T-helper 1 cell treated with Interleukin-12 subunit alpha and Interleukin-12 subunit beta and Interleukin-4 antibody, amounts not matched to agents 30 ng/mL and 1 ng/mL, for 36 hours (primary cell): ENCODE results near the gene COG3. TPM values are rescaled to one million over a fixed set of nuclear protein-coding genes. Genes with fewer than 3 reads are reported as not detected.

Source experiments
- intact Hi-C: fragments of 100-400 bp; cut with micrococcal nuclease; formaldehyde crosslinking; loops from one replicate; pipeline ENCODE4 v1.15.1; 2024
- total RNA-seq: library from RNA; stranded (reverse); gene quantifications from 2 replicates; pipeline ENCODE4 v1.2.3, GENCODE V29; 2022

Gene COG3
- total RNA-seq, 1 donor from 2014 or later, result 29.1 TPM

- intact Hi-C loops, result no loop called here
Observed at GRCh38 chr13:45446181-45446580, 18.6 kb upstream of the COG3 start.

DNA sequence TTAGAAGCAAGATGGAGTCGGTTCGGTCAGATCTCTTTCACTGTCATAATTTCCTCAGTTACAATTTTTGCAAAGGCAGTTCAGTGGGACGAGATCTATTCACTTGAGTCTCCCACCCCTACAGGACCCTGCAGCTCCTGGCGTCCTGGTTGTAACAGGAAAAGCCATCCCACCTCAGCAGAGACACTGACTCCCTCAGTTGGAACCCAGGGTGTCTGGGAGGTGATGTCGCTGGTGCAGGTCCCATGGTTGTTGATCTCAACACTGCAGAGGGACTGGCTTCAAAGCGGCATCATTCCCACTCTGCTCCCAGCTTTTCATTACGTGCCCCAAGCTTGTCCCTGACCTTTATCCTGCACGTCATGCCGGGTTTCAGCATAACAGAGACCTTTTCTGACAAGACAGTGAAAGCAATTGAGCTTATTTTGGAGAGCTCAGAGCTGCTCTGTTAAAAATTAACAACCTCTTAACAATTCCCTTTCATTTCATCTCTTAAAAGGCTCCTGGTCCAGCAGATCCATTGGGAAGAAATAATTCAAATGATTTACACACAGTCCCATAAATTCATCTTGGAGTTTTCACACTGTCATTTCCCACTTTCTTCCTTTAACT is 17.6 kb upstream of the COG3 start:
- intact Hi-C loops, result no loop called here

DNA sequence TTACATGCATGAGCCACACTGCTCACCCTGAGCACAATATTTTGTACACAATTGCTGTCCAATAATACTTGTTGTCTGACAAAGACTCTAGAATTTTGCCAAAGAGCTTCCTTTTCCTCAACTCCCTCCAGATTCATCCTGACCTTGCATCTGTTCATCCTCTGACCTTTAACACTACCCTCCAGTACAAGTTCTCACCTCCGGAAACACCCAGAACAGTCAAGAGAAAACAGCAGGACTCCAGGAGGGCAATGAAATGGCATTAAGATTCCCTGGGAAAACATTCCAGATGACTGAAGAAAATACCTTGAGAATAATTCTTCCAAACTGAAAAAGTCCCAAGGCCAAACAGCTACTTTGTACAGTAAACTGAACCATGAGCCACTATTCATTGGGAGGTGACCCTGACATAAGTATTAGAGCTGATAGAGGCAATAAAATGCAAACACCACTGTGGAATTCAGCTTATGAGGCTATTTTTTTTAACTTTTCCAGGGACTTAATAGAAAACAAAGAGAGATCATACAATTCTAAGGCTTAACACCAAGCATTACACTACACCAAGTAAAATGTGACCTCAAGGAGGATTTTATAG is 15.7 kb upstream of the COG3 start:
- intact Hi-C loops, result loop anchor here (1.0 kb wide), 1 partner anchor 17 kb away; no protein-coding TSS in a partner anchor

- intact Hi-C loops, result no loop called here
Observed at GRCh38 chr13:45451282-45451681, 13.5 kb upstream of the COG3 start.

- intact Hi-C loops, result no loop called here
Observed at GRCh38 chr13:45454204-45454603, 10.5 kb upstream of the COG3 start.

- intact Hi-C loops, result no loop called here
Observed at GRCh38 chr13:45456196-45456972, 8.4 kb upstream of the COG3 start.

- intact Hi-C loops, result loop anchor here (1.0 to 2.0 kb wide), 14 partner anchors 23 to 1091 kb away; partner anchors contain the start of genes GPALPP1, GTF2F2, LRRC63 and NUFIP1
Observed at GRCh38 chr13:45464141-45464686, 525 bp upstream of the COG3 start.

DNA sequence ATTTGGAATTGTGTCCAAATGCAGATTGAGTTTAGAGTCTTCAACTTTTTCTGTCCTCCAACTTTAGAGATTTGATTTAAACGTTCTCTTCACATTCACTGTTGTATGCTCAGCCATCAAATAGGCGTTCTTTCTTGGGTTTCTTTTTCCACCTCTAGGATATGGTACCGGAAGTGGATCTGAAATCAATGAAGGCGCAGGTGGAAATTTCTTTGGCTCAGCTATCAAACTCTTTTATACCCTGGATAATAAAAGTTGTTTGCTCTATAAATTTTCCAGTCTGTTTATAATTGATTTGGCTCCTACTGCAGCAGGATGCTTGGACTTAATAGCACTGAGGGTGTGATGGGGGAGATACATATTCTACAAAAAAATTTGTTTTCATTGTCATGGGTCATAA is 1.6 kb downstream of the COG3 start:
- intact Hi-C loops, result no loop called here

DNA sequence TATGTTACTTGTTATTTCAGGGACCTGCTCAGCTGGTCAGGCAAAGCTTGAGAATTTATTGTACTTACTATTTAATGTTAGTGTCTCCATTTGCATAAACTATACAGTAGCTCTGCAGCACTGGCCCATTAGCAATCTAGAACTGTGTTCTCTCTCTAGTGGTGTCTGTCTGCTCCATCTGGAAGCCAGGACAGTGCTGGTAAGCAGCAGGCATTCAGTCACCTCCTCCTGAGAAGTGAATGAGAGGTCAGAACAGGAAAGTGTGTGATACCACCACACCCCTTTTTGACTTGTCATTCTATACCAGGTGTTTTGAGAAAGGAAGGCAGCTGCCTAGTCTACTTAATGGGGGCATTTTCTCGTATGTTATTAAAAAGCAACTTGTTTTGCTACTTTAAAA is 3.9 kb downstream of the COG3 start:
- intact Hi-C loops, result no loop called here

- intact Hi-C loops, result no loop called here
Observed at GRCh38 chr13:45472171-45472705, 7.5 kb downstream of the COG3 start.

GRCh38 chr13:45473627-45474026 is 8.9 kb downstream of the COG3 start:
- intact Hi-C loops, result no loop called here

GRCh38 chr13:45474584-45475454 is 10.1 kb downstream of the COG3 start:
- intact Hi-C loops, result no loop called here

DNA sequence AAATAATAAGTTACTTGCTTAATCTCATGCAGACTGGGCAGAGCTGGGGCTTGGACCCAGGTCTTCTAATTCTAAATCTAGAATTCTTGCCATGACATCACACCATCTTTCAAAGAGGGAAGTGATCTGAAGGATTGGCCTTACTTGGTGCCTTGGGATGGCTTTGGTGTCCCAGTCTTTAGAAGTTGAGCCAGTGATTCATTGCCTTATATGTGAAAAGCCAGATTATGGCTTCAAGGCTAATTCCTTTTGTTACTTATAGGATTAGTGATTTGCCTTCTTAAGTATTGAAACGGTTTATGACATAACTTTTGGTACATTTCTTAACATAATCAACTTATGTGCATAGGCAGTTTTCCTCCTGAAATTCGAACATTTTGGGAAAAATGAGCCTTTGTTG is 14.9 kb downstream of the COG3 start:
- intact Hi-C loops, result no loop called here

- intact Hi-C loops, result no loop called here
Observed at GRCh38 chr13:45481688-45482087, 16.9 kb downstream of the COG3 start.

DNA sequence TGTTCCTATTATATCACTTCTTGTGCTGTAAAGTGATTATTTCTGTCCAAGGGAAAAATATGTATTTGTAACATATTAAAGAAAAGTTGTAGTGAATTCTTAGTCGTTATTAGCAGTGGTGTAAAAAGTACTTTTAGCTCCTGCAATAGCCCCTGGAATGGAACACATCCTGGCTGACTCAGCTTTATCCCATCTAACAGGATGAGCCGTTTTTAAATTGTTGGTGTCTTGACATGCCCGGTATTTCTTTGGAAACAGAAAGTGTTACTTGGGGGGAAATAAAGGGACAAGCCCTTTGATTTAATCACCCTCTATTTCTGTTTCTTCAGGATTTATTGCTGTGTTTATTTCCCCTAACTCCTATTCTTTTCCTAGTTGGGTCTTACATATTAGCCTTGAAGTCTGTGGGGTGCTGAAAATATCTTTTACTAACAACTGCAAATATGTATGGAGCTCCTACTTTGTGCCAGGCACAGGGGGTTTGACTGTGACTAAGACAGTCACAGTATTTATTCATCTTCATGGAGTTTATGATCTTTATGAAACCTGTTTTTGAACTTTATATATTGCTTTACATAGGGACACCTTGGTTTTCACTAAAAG is 17.9 kb downstream of the COG3 start:
- intact Hi-C loops, result no loop called here

DNA sequence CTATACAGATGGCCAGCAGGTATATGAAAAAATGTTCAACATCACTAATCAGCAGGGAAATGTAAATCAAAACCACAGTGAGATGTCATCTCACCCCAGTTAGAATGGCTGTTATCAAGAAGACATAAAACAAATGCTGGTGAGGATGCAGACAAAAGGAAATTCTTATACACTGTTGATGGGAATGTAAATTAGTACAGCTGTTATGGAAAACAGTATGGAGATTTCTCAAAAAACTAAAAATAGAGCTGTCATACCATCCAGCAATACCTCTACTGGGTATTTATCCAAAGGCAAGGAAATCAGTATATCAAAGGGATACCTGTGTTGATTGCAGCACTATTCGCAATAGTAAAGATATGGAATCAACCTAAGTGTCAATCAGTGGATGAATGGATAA is 22.9 kb downstream of the COG3 start:
- intact Hi-C loops, result no loop called here

DNA sequence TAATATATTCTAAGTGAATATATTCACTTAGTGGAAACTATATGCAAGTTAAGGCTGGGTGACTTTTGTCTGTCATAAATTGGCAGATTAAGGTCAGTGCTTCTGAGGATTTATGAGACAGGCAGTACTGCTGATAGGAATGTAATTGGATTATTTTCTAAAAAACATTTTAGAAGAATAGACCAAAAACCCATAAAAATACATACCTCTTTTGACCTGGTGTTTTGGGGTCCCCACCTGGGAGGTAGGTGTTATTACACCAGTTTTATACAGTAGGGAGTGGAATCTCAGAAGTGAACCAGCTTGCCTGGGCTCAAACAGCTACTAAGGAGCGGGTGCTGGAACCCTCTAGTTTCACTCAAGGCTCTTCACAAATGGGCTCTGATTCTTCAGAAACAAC is 25.3 kb downstream of the COG3 start:
- intact Hi-C loops, result loop anchor here (2.0 to 5.0 kb wide), 2 partner anchors 119 to 443 kb away; no protein-coding TSS in a partner anchor

- intact Hi-C loops, result loop anchor here (5.0 kb wide), 1 partner anchor 445 kb away; no protein-coding TSS in a partner anchor
Observed at GRCh38 chr13:45492538-45492937, 27.8 kb downstream of the COG3 start.

- intact Hi-C loops, result no loop called here
Observed at GRCh38 chr13:45496942-45497341, 32.2 kb downstream of the COG3 start.

DNA sequence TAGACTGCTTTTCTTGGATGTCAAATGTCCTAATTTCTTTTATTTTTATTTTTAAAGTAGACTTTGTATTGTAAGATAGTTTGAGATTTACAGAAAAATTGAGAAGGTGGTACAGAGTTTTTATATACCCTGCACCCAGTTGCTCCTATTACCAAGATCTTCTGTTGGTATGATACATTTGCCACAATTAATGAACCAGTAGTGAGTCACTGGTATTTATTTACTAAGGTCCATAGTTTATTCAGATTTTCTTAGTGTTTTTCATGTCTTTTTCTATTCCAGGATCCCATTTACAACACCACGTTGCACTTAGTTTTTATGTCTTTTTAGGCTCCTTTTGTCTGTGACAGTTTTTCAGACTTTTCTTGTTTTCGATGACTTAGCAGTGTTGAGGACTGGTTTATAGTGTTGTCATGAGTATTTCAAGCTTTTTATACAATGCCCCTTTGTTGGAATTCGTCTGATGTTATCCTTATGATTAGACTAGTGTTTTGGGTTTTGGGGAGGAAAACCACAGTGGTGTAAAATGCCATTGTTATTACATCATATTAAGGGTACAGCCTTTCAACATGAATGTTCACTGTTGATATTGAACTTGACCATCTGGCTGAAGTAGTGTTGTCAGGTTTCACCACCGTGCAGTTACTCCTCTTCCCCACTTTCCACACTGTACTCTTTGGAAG is 35.9 kb downstream of the COG3 start:
- intact Hi-C loops, result no loop called here
